IMR-90 (cell line): ENCODE data around the gene ADPRS. TPM values are rescaled to one million over a fixed set of nuclear protein-coding genes. Genes with fewer than 3 reads are reported as not detected.

Source experiments
- ATAC-seq: fragments of 200-7000 bp; cut with Tn5 transposase; 2 replicates; pipeline ENCODE4 v1.9.1; 2020; ENCODE audit warnings: low read depth, mild to moderate bottlenecking, moderate library complexity
- BruUV-seq: library from RNA; stranded (reverse); fragments of 400-500 nt; replicated peaks from 2 replicates; lab custom pipeline; 2021; lab: Mats Ljungman, UMichigan
- CTCF ChIA-PET: fragments of 300-600 bp; formaldehyde crosslinking; extraction: SDS; loops from one replicate; lab custom pipeline; 2021; ENCODE audit warnings: antibody characterized with exemption; lab: Yijun Ruan, JAX
- POLR2A ChIA-PET: fragments of 300-600 bp; sonication (Branson Sonifier 250); formaldehyde crosslinking; loops from one replicate; lab custom pipeline; 2022; ENCODE audit warnings: antibody characterized with exemption; ENCODE audit not compliant: unreplicated experiment; lab: Charles Lee
- DNase-seq: peaks from one replicate; pipeline ENCODE4 v3.0.0; 2013
- H2AFZ ChIP-seq: replicated peaks from 2 replicates; pipeline ENCODE3; 2013; ENCODE audit warnings: low read length, mild to moderate bottlenecking; ENCODE audit not compliant: poor library complexity
- H2AK5ac ChIP-seq: 2 replicates; pipeline ENCODE4 v1.6.1; 2013; ENCODE audit warnings: low read depth, low read length, inconsistent platforms
- H2AK9ac ChIP-seq: replicated peaks from 2 replicates; pipeline ENCODE3; 2013; ENCODE audit warnings: mild to moderate bottlenecking, low read depth, low read length, moderate library complexity; ENCODE audit not compliant: poor library complexity
- H2BK120ac ChIP-seq: 2 replicates; pipeline ENCODE4 v1.6.1; 2013; ENCODE audit warnings: low read depth, low read length, inconsistent platforms
- H2BK15ac ChIP-seq: 3 replicates; pipeline ENCODE4 v1.6.1; 2013; ENCODE audit warnings: low read depth, low read length, inconsistent platforms
- H2BK20ac ChIP-seq: 2 replicates; pipeline ENCODE4 v1.6.1; 2013; ENCODE audit warnings: low read depth, mild to moderate bottlenecking, inconsistent platforms, low read length, moderate library complexity
- H2BK5ac ChIP-seq: 2 replicates; pipeline ENCODE4 v1.6.1; 2013; ENCODE audit warnings: mild to moderate bottlenecking, low read depth, low read length, inconsistent platforms; ENCODE audit not compliant: poor library complexity, severe bottlenecking
- H3K14ac ChIP-seq: replicated peaks from 2 replicates; pipeline ENCODE4 v1.6.1; 2013; ENCODE audit warnings: low read depth, low read length, inconsistent platforms
- H3K18ac ChIP-seq: 2 replicates; pipeline ENCODE4 v1.6.1; 2013; ENCODE audit warnings: low read depth, low read length, control low read depth
- H3K23ac ChIP-seq: 2 replicates; pipeline ENCODE4 v1.6.1; 2013; ENCODE audit warnings: low read depth, low read length, inconsistent platforms
- H3K27ac ChIP-seq: 2 replicates; pipeline ENCODE4 v1.5.1; 2013; ENCODE audit warnings: mild to moderate bottlenecking, control low read depth, low read length; ENCODE audit not compliant: insufficient read depth
- H3K27me3 ChIP-seq: 2 replicates; pipeline ENCODE4 v1.6.1; 2013; ENCODE audit warnings: low read length; ENCODE audit not compliant: control insufficient read depth, insufficient read depth
- H3K36me3 ChIP-seq: 2 replicates; pipeline ENCODE4 v1.6.1; 2013; ENCODE audit warnings: low read length, mixed read lengths; ENCODE audit not compliant: control insufficient read depth, insufficient read depth
- H3K4ac ChIP-seq: 2 replicates; pipeline ENCODE4 v1.6.1; 2013; ENCODE audit warnings: low read depth, low read length, inconsistent platforms
- H3K4me1 ChIP-seq: 2 replicates; pipeline ENCODE4 v1.6.1; 2013; ENCODE audit warnings: low read length, mixed read lengths; ENCODE audit not compliant: control insufficient read depth, insufficient read depth
- H3K4me2 ChIP-seq: 2 replicates; pipeline ENCODE4 v1.6.1; 2013; ENCODE audit warnings: low read depth, mild to moderate bottlenecking, control low read depth, low read length, moderate library complexity
- H3K4me3 ChIP-seq: 2 replicates; pipeline ENCODE4 v1.5.1; 2013; ENCODE audit warnings: low read depth, mild to moderate bottlenecking, control low read depth, low read length, moderate library complexity; ENCODE audit not compliant: insufficient read depth
- H3K56ac ChIP-seq: 2 replicates; pipeline ENCODE4 v1.6.1; 2013; ENCODE audit warnings: low read length, inconsistent platforms; ENCODE audit not compliant: insufficient read depth; ENCODE audit errors: extremely low read depth
- H3K79me1 ChIP-seq, 2 experiments: 2 replicates each; pipeline ENCODE4 v1.6.1; 2013; ENCODE audit warnings: low read length in 2 of 2, inconsistent platforms in 1 of 2, low read depth in 1 of 2
- H3K9ac ChIP-seq: 2 replicates; pipeline ENCODE4 v1.6.1; 2013; ENCODE audit warnings: low read depth, low read length, control low read depth
- H3K9me1 ChIP-seq: 2 replicates; pipeline ENCODE4 v1.6.1; 2013; ENCODE audit warnings: low read length, inconsistent platforms; ENCODE audit not compliant: insufficient read depth
- H3K9me3 ChIP-seq: 2 replicates; pipeline ENCODE4 v1.6.1; 2013; ENCODE audit warnings: low read length; ENCODE audit not compliant: control insufficient read depth, insufficient read depth
- H4K20me1 ChIP-seq: 2 replicates; pipeline ENCODE4 v1.6.1; 2013; ENCODE audit warnings: low read length, inconsistent platforms; ENCODE audit not compliant: insufficient read depth
- H4K5ac ChIP-seq: 2 replicates; pipeline ENCODE4 v1.6.1; 2013; ENCODE audit warnings: mild to moderate bottlenecking, low read depth, low read length, control low read depth
- H4K8ac ChIP-seq, 2 experiments: 2 replicates each; pipeline ENCODE4 v1.6.1; 2013; ENCODE audit warnings: low read depth in 2 of 2, low read length in 2 of 2, control low read depth in 1 of 2, inconsistent platforms in 1 of 2
- H4K91ac ChIP-seq: 2 replicates; pipeline ENCODE4 v1.6.1; 2013; ENCODE audit warnings: low read depth, low read length, inconsistent platforms; ENCODE audit not compliant: insufficient read depth
- CHD1 ChIP-seq: IDR thresholded peaks from 2 replicates; pipeline ENCODE4 v1.6.1; 2012; ENCODE audit warnings: low read depth, low read length, improper control_type of control experiment
- MAZ ChIP-seq: IDR thresholded peaks from 2 replicates; pipeline ENCODE4 v1.6.1; 2012; ENCODE audit warnings: low read depth, mild to moderate bottlenecking, low read length, improper control_type of control experiment, moderate library complexity, borderline replicate concordance
- WGBS, 2 experiments: methylation state at CpG; one replicate each; pipeline versions ENCODE4 v1.1.5 to v1.1.7; 2013; ENCODE audit warnings: missing lambda C conversion rate in 2 of 2; ENCODE audit not compliant: insufficient read length in 1 of 2; ENCODE audit errors: extremely low coverage in 2 of 2; 5-methylcytosine and 5-hydroxymethylcytosine counted together
- dilution Hi-C: fragments of 300-500 bp; cut with HindIII; formaldehyde crosslinking; loops from one replicate; pipeline ENCODE4 v1.14.3; 2018; ENCODE audit warnings: low sequenced_read_pairs; ENCODE audit not compliant: unreplicated experiment
- in situ Hi-C: fragments of 300-500 bp; cut with MboI; formaldehyde crosslinking; loops from 3 replicates; pipeline ENCODE4 v1.14.3; 2019; ENCODE audit warnings: low sequenced_read_pairs, inconsistent platforms, mixed read lengths
- intact Hi-C: fragments of 100-400 bp; cut with micrococcal nuclease; formaldehyde crosslinking; loops from 2 replicates; pipeline ENCODE4 v1.10.0; 2022
- polyA plus RNA-seq, 3 experiments: library from polyadenylated mRNA; depleted of rRNA; stranded (reverse); fragments of >200 nt; gene quantifications; 2 replicates each; pipeline ENCODE4 v1.2.3, GENCODE V29; 2012; ENCODE audit warnings: low replicate concordance in 1 of 3
- total RNA-seq: library from RNA; depleted of rRNA; stranded (reverse); fragments of >200 nt; gene quantifications from 2 replicates; pipeline ENCODE4 v1.2.3, GENCODE V29; 2012; rRNA removed
- TF ChIP-seq, protein P1 (sequence below): fragments of 150-350 bp; IDR thresholded peaks from 2 replicates; pipeline ENCODE4 v1.6.1; 2017; ENCODE audit warnings: mild to moderate bottlenecking, antibody characterized with exemption, low read length, low read depth

The ADPRS gene
- total and polyA plus RNA-seq, 2 of the 4 experiments (the other 2 are of a cell fraction), result 31.0 to 37.2 TPM

DNA sequence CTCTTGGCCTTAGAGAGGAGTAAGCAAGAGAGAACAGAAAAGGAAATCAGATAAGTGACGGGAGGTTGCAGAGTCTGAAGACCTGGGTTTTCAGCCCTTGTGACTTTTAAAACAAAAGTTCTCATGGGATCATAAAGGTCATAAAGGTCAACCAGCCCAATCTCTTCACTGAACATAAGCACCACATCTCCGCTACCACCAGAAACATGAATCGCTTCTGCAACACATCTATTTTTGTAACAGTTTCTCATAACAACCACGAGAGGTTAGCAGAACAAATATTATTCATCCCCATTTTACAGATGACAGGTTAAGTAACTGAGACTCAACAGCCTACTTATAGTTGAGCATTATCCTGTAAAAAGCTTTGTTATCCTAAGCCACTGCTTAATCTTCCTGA, 54.7 kb downstream of the ADPRS start:
- Histone ChIP-seq H3K27ac (no peak overlapping the region), H3K4me1 (no peaks in the 10 kb centered on the region; the same call in 1 of the 2 replicates), H3K56ac (no peak overlapping the region), H2AFZ (no peak overlapping the region), H3K27me3 (no peaks in the 10 kb centered on the region), H2BK120ac (no peak overlapping the region), H3K4ac (no peak overlapping the region), H3K9me1 (peaks cover 3% of the 10 kb centered on the region; the same call in 1 of the 2 replicates), H4K5ac (no peak overlapping the region), H4K8ac (no peak overlapping the region), H3K14ac (no peak overlapping the region), H3K36me3 (peaks cover 7% of the 10 kb centered on the region), H3K4me2 (no peak overlapping the region), H2BK5ac (no peak overlapping the region), H3K4me3 (no peak overlapping the region), H3K18ac (no peak overlapping the region), H3K23ac (no peak overlapping the region), H3K9ac (no peak overlapping the region), H2BK15ac (no peak overlapping the region), H4K91ac (no peak overlapping the region), H3K79me1 (peaks cover 24 to 67% of the 10 kb centered on the region in 2 experiments), H2BK20ac (no peak overlapping the region), H2AK9ac (no peak overlapping the region), H2AK5ac (no peak overlapping the region), H3K9me3 (no peaks in the 10 kb centered on the region), H4K20me1 (peaks cover 12% of the 10 kb centered on the region; the same call in 1 of the 2 replicates)
- in situ Hi-C loops (no loop called here), dilution Hi-C loops (no loop called here), intact Hi-C loops (no loop called here)
- ChIA-PET CTCF (no interaction called here), POLR2A (no interaction called here)
- BruUV-seq, result no TSS peak
- DNase-seq, result no peak
- TF ChIP-seq CHD1, result no peak
- TF ChIP-seq MAZ, result no peak
- TF ChIP-seq, protein P1, sequence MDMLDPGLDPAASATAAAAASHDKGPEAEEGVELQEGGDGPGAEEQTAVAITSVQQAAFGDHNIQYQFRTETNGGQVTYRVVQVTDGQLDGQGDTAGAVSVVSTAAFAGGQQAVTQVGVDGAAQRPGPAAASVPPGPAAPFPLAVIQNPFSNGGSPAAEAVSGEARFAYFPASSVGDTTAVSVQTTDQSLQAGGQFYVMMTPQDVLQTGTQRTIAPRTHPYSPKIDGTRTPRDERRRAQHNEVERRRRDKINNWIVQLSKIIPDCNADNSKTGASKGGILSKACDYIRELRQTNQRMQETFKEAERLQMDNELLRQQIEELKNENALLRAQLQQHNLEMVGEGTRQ, result no peak
- no peak for ATAC-seq
- 100% methylated on average over 3 of the region's 4 CpGs; no CpG with 5 or more reads in 1 of the 2 experiments for WGBS, 2 experiments

Other genes with a start within 250 kb of the ADPRS start
- 17.2 and 21.5 TPM in 2 replicates for gene AGO1, start 205.7 kb upstream of the ADPRS start, total RNA-seq
- 11.3 TPM in 2 replicates for gene AGO1, start 205.7 kb upstream of the ADPRS start, polyA plus RNA-seq (2012; rRNA removed)
- 18.1 and 25.6 TPM in 2 replicates for gene AGO3, start 157.8 kb upstream of the ADPRS start, total RNA-seq
- gene AGO3, start 157.8 kb upstream of the ADPRS start, polyA plus RNA-seq (2012; rRNA removed), result 8.9 and 10.4 TPM in 2 replicates
- 0.18 TPM in 1 of 2 replicates, not detected in the other for gene TEKT2, start 4.8 kb upstream of the ADPRS start, total RNA-seq
- gene TEKT2, start 4.8 kb upstream of the ADPRS start, polyA plus RNA-seq (2012; rRNA removed), result 0.14 TPM in 1 of 2 replicates, not detected in the other
- gene COL8A2, start 36.3 kb downstream of the ADPRS start, total RNA-seq, result 0.54 and 0.56 TPM in 2 replicates
- 0.83 and 1.1 TPM in 2 replicates for gene COL8A2, start 36.3 kb downstream of the ADPRS start, polyA plus RNA-seq (2012; rRNA removed)
- gene TRAPPC3, start 60.6 kb downstream of the ADPRS start, total RNA-seq, result 76.0 and 101 TPM in 2 replicates
- gene TRAPPC3, start 60.6 kb downstream of the ADPRS start, polyA plus RNA-seq (2012; rRNA removed), result 63.5 and 77.8 TPM in 2 replicates
- 30.8 and 32.3 TPM in 2 replicates for gene MAP7D1, start 67.3 kb downstream of the ADPRS start, total RNA-seq
- 81.9 and 83.2 TPM in 2 replicates for gene MAP7D1, start 67.3 kb downstream of the ADPRS start, polyA plus RNA-seq (2012; rRNA removed)
- gene THRAP3, start 135.6 kb downstream of the ADPRS start, total RNA-seq, result 66.5 and 73.9 TPM in 2 replicates
- gene THRAP3, start 135.6 kb downstream of the ADPRS start, polyA plus RNA-seq (2012; rRNA removed), result 48.9 and 60.6 TPM in 2 replicates
- 1.8 and 1.9 TPM in 2 replicates for gene SH3D21, start 217.5 kb downstream of the ADPRS start, total RNA-seq
- 11.0 and 11.9 TPM in 2 replicates for gene SH3D21, start 217.5 kb downstream of the ADPRS start, polyA plus RNA-seq (2012; rRNA removed)
- 49.8 and 63.3 TPM in 2 replicates for gene EVA1B, start 234.8 kb downstream of the ADPRS start, total RNA-seq
- 64.6 and 147 TPM in 2 replicates for gene EVA1B, start 234.8 kb downstream of the ADPRS start, polyA plus RNA-seq (2012; rRNA removed)